Measurements from ENCODE around the gene MAP2. TPM values are rescaled to one million over a fixed set of nuclear protein-coding genes. Genes with fewer than 3 reads are reported as not detected.
"Not testable (repeated sequence)": the region's sequence is repeated elsewhere in the genome, so short reads cannot be mapped to it uniquely, and the experiment has no call there.

The MAP2 gene
- total RNA-seq, 1 donor from 2014 or later, result 0.79 TPM

GRCh38 chr2:209474960-209475359 is 51.1 kb downstream of the MAP2 start:
- no peak for DNase-seq (ENCODE audit: low read depth in 2 of 2)

GRCh38 chr2:209476367-209477208 is 52.7 kb downstream of the MAP2 start:
- peak; percentile 44 to 73 for DNase-seq (ENCODE audit: low read depth in 2 of 2)

DNA sequence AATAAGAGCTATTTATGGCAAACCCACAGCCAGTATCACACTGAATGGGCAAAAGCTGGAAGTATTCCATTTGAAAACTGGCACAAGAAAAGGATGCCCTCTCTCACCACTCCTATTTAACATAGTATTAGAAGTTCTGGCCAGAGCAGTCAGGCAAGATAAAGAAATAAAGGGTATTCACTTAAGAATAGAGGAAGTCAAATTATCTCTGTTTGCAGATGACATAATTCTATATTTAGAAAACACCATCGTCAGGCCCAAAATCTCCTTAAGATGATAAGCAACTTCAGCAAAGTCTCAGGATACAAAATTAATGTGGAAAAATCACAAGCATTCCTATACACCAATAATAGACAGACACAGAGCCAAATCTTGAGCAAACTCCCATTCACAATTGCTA is 68.4 kb downstream of the MAP2 start:
- DNase-seq (ENCODE audit: low read depth in 2 of 2), result not testable (repeated sequence)

DNA sequence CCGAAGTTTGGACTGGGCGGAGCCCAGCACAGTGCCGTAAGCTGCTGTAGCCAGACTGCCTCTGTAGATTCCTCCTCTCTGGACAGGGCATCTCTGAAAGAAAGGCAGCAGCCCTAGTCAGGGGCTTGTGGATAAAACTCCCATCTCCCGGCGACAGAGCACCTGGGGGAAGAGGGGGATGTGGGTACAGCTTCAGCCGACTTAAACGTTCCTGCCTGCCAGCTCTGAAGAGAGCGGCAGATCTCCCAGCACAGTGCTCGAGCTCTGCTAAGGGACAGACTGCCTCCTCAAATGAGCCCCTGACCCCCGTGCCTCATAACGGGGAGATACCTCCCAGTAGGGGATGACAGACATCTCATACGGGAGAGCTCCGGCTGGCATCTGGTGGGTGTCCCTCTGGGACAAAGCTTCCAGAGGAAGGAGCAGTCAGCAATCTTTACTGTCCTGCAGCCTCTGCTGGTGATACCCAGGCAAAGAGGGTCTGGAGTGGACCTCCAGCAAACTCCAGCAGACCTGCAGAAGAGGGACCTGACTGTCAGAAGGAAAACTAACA is 71.3 kb downstream of the MAP2 start:
- peak in 1 of 2 donors; percentile 27 for DNase-seq (ENCODE audit: low read depth in 2 of 2)

DNA sequence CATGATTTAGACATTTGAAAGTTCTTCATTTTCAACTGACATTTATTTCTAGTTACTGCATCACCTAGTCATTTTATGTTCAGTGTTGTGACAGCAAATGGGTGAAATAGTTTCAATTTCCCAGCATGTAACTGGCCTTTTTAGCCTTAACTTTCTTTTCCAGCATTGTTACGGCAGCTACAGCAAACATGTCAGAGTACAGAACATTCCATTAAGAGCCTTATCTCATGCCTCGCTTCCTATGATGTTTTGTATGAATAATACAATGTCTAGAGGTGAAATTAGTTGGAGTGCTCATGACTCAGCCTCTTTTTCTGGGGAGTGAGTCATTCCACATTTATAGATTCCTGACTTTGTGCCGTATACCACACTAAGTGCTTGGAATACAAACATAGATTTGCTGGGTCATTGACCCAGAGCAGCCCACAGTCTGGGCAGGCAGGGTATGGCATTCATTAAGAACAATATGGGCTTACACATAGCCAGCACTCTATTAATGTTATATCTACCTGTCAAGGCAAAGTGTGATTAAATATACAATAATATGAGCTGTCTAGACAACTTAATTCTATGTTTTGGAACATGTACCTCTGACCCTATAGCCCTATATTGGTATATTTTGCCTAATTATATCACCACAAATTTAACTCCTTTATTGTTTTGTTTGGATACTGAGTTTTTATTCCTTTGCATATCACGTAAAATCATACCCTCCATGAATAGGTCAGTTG is 72.2 kb downstream of the MAP2 start:
- DNase-seq (ENCODE audit: low read depth in 2 of 2), result peak; percentile 96 to 98

GRCh38 chr2:209496586-209496982 is 72.7 kb downstream of the MAP2 start:
- DNase-seq (ENCODE audit: low read depth in 2 of 2), result peak; percentile 38 to 63

GRCh38 chr2:209498614-209499013 is 74.8 kb downstream of the MAP2 start:
- no peak for DNase-seq (ENCODE audit: low read depth in 2 of 2)

DNA sequence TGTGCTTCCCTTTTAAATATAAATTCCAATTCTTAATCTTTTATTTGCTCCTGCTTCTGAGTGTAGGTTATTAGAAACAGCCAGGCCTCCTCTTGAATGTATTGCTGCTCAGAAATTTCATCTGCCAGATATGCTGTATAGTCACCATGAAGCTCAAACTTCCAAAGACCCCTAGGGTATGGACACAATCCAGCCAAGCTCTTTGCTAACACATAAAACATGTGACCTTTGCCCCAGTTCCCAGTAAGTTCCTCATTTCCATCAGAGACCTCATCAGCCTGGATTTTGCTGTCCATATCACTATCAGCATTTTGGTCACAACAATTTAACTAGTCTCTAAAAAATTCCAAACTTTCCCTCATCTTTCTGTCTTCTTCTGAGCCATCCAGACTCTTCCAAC is 75.2 kb downstream of the MAP2 start:
- no peak for DNase-seq (ENCODE audit: low read depth in 2 of 2)

DNA sequence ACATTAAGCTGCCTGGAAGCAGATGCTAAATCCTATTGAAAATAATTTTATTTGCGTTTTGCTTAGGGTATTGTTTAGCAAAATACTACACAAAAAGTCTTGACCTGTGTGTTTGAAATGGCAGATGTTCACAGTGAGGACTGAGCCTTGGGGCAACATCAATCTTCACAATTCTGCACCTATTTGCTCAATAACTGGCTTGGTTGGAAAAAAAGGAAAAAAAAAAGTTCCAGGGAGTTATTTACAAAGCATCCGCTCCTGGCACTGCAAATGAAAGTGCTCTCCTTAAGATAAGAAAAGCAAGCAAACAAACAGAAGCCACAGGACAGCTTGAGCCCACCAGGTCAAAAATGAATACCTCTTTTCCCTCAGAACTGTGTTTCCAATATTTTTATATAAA is 77.7 kb downstream of the MAP2 start:
- DNase-seq (ENCODE audit: low read depth in 2 of 2), result no peak

DNA sequence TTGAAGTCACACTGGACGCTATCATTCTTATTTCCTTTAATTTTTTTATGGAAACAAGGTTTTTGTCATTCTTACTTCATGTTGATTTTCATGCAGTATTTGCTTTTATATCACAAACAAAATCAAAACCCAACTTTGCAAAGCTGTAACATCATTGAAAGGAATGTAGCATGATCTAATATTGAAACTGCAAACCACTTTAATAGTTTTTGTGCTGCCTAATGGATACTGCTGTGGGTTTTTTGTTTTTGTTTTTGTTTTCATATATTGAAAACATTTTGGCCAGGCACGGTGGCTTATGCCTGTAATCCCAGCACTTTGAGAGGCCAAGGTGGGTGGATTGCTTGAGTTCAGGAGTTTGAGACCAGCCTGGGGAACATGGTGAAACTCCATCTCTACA is 81.6 kb downstream of the MAP2 start:
- no peak for DNase-seq (ENCODE audit: low read depth in 2 of 2)

- no peak for DNase-seq (ENCODE audit: low read depth in 2 of 2)
These were observed 84.4 kb downstream of the MAP2 start for GRCh38 chr2:209508255-209508654.

GRCh38 chr2:209511637-209512036 is 87.8 kb downstream of the MAP2 start:
- no peak for DNase-seq (ENCODE audit: low read depth in 2 of 2)

DNA sequence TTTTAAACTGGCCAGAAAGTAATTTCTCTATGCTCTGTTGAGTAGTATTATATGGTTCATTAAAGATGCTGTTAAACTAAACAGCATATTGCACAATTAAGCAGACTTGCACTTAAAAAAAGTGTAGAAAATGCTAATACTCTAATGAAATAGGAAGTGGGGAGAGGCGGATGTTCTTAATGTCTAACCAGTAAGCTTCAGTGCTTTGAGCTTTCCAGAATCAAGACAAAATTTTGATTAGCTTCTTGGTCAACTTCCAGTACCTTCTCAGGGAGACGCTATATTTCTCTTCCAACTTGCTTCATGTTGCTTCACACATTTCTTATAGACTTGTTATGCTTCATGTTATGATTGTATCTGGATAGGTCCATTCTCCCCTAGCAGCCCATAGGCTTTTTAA is 89.1 kb downstream of the MAP2 start:
- no peak for DNase-seq (ENCODE audit: low read depth in 2 of 2)

DNA sequence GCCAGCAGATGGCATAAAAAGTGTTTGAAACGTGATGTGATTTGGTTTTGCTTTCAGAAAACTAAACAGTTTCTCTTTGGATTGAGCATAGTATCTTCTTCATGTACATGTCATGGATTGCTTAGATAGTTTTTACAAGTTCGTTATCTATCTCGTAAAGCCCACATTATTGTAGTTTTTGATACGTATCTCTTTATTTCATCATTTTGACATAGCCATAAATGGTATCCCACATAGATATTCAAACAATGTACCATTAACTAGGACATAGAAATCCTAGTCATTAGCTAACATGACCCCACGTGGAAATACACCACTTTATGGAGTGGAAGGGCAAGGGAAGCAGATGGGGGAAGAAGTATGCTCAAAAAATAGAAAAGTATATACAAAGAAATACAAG is 93.6 kb downstream of the MAP2 start:
- no peak for DNase-seq (ENCODE audit: low read depth in 2 of 2)

- DNase-seq (ENCODE audit: low read depth in 2 of 2), result no peak
These were observed 95.4 kb downstream of the MAP2 start for GRCh38 chr2:209519271-209519670.

DNA sequence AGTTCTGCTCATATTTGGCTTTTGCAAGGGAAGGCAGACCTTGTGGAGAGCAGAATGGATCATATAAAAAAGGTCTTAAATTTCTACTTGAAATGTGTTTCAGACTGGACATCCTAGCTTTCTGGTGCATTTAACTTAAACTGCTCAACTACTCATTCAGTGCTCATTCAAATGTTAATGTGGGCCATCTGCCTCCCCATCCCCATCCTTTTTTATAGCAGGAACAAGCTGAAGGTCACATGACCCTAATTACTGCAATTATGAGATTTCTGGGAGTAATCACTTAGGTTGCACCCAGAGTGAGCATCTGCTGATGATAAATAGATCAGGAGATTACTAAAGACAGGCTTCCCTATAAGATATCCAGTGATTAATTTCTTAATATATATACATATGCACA is 96.1 kb downstream of the MAP2 start:
- no peak for DNase-seq (ENCODE audit: low read depth in 2 of 2)

DNA sequence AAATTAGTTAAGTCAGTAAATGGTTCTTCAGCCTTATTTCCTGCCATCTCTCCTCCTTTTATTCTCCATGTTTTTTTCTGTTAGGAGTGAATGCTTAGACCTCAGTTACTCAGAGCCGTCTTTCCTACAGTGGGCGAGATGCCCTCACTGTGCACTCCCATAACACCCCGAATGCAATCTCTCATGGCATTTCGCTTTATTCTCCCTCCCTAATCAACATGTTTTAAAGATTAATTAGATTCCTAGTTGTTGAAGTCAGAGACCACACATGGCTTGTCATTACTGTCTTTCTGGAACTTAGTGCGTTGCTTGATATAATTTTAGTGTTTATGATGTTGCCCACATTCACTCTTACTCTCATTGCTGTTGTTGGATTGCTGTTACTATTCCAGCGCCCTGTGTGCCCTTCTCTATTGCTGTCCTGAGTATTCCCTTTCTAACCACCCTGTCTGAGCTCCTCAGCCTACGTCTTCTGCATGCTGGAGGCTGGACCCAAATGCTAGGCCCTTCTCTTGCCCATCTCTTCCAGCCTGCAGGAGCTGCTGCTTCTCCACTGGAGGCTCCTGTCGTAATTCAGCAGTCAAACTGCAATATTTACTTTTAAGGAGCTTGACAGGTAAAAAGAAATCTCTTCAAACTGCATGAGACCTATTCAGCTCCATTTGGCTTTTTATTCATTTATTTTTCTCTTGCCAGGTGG is 99.3 kb downstream of the MAP2 start:
- no peak for DNase-seq (ENCODE audit: low read depth in 2 of 2)

- DNase-seq (ENCODE audit: low read depth in 2 of 2), result no peak
These were observed 100.0 kb downstream of the MAP2 start for GRCh38 chr2:209523867-209524266.

DNA sequence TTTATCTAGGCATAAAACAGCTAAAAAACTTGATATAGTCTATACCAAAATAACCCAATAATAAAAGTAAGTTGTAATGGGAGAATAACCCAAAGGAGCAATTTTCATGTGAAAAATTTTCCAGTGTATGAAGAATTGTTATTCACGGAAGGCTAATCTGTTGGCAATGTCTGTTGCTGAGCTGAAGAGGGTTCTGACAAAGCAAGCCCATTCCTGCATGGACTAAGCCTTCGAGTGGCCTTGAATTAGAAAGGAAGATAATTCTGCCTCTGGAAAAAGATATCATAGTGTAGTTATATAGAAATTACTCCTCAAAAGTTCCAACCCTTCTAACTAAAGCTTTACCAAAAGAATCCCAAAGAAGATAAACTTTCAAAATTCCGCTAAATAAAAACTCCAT is 101.5 kb downstream of the MAP2 start:
- DNase-seq (ENCODE audit: low read depth in 2 of 2), result peak; percentile 13 to 19

GRCh38 chr2:209525834-209526281 is 102.0 kb downstream of the MAP2 start:
- DNase-seq (ENCODE audit: low read depth in 2 of 2), result peak; percentile 66 to 85

DNA sequence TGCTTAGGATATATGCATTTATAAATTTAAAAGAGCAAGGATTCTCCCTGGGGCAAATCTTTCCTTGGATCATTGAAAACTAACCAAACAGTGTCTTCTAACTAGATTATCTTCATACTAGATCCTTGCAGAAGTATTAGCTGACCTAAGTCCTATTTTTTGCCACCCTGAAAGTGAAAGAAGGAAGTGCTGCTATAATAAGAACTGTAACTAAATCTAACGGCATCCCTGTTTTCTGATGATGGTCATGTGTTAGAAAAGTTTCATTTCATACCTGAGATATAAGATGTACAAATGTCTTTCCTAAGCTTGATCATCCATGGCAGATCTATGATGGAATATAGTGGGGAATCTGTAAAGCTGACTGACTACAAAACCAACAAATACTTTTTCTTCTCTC is 102.7 kb downstream of the MAP2 start:
- peak; percentile 9 to 60 for DNase-seq (ENCODE audit: low read depth in 2 of 2)

GRCh38 chr2:209529579-209529978 is 105.7 kb downstream of the MAP2 start:
- DNase-seq (ENCODE audit: low read depth in 2 of 2), result no peak

Data from lung microvascular endothelial cell (primary cell).